Prostate gland (tissue), 2 donors: ENCODE measurements around the gene RAVER2.

Source experiments
- CTCF ChIP-seq, 4 experiments: fragments of 200-600 bp in 2 of 4; fragments of 450-650 bp in 2 of 4; sonication (generic) in 2 of 4; IDR thresholded peaks; 1 replicate in 3 of 4; 2 replicates in 1 of 4; pipeline ENCODE4 v1.5.1; 2016 to 2019; ENCODE audit warnings: antibody characterized with exemption in 4 of 4, mild to moderate bottlenecking in 2 of 4, moderate library complexity in 2 of 4
- POLR2A ChIP-seq: fragments of 450-650 bp; IDR thresholded peaks from one replicate; pipeline ENCODE4 v1.6.1; 2016; ENCODE audit warnings: antibody characterized with exemption, mild to moderate bottlenecking
- POLR2AphosphoS5 ChIP-seq: sonication (generic); formaldehyde crosslinking; IDR thresholded peaks from one replicate; pipeline ENCODE4 v1.6.1; 2017; ENCODE audit warnings: antibody characterized with exemption

- TF ChIP-seq CTCF (IDR thresholded peaks at IDR 0.05) (no peak), POLR2AphosphoS5 (no peak), POLR2A (no peak)
Observed at GRCh38 chr1:64798872-64799271, 54.0 kb downstream of the RAVER2 start.
